GM12892 (cell line): ENCODE measurements around the gene SIK3.

Experiments used
- POLR2A ChIP-seq: IDR thresholded peaks from 2 replicates; pipeline ENCODE4 v1.6.1; 2011; ENCODE audit warnings: low read depth, low read length, control low read depth
- POLR2AphosphoS5 ChIP-seq: IDR thresholded peaks from 2 replicates; pipeline ENCODE4 v1.6.1; 2011; ENCODE audit warnings: low read depth, low read length, control low read depth

DNA sequence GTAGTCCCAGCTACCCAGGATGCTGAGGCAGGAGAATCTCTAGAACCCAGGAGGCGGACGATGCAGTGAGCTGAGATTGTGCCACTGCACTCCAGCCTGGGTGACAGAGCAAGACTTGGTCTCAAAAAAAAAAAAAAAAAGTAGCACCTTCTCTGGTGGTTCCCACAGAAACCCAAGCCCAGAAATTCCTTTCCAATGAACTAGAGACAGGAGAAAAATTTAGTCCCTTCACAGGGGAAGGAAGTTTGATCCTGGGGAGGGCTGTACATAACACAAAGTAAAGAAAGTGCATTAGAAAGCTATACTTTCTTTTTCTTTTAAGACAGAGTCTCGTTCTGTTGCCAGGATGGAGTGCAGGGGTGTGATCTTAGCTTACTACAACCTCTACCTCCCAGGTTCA lies 235.3 kb downstream of the SIK3 start:
- TF ChIP-seq POLR2A, result no peak
- no peak for TF ChIP-seq POLR2AphosphoS5
